Liver (tissue), 9 donors: ENCODE results near the gene NUP153. TPM values are rescaled to one million over a fixed set of nuclear protein-coding genes. Genes with fewer than 3 reads are reported as not detected.
"Not testable (repeated sequence)": the region's sequence is repeated elsewhere in the genome, so short reads cannot be mapped to it uniquely, and the experiment has no call there.

Experiments
- DNase-seq: peaks from one replicate; pipeline ENCODE4 v3.0.0-alpha.2; 2017; ENCODE audit warnings: low spot score
- H3K27ac ChIP-seq, 2 donors: one replicate each; pipeline ENCODE4 v1.7.0; 2013; ENCODE audit warnings: inconsistent platforms in 2 of 2, low read length in 2 of 2, control low read depth in 1 of 2, low read depth in 1 of 2, mild to moderate bottlenecking in 1 of 2
- H3K27me3 ChIP-seq, 4 donors: one replicate each; pipeline versions ENCODE4 v1.6.1 to v1.7.0; 2013; ENCODE audit warnings: low read length in 3 of 4, inconsistent platforms in 1 of 4, mild to moderate bottlenecking in 1 of 4, moderate library complexity in 1 of 4; ENCODE audit not compliant: control insufficient read depth in 4 of 4, insufficient read depth in 4 of 4
- H3K36me3 ChIP-seq, 4 donors: one replicate each; pipeline versions ENCODE4 v1.6.1 to v1.7.0; 2013; ENCODE audit warnings: low read length in 3 of 4, mild to moderate bottlenecking in 3 of 4, low read depth in 1 of 4, moderate library complexity in 1 of 4; ENCODE audit not compliant: control insufficient read depth in 4 of 4, insufficient read depth in 3 of 4
- H3K4me1 ChIP-seq, 4 donors: one replicate each; pipeline versions ENCODE4 v1.6.1 to v1.7.0; 2013; ENCODE audit warnings: low read length in 3 of 4, mild to moderate bottlenecking in 3 of 4, moderate library complexity in 1 of 4; ENCODE audit not compliant: control insufficient read depth in 4 of 4, insufficient read depth in 4 of 4
- H3K4me3 ChIP-seq, 3 donors: one replicate each; pipeline versions ENCODE4 v1.6.1 to v1.7.0; 2013; ENCODE audit warnings: low read length in 3 of 3, control low read depth in 1 of 3, low read depth in 1 of 3, mild to moderate bottlenecking in 1 of 3
- H3K9ac ChIP-seq, 2 donors: one replicate each; pipeline ENCODE4 v1.7.0; 2013; ENCODE audit warnings: low read length in 2 of 2, mild to moderate bottlenecking in 2 of 2, moderate library complexity in 2 of 2, control low read depth in 1 of 2, low read depth in 1 of 2
- H3K9me3 ChIP-seq, 4 donors: one replicate each; pipeline versions ENCODE4 v1.6.1 to v1.7.0; 2013; ENCODE audit warnings: low read length in 3 of 4; ENCODE audit not compliant: control insufficient read depth in 4 of 4
- EGR1 ChIP-seq, 2 donors: IDR thresholded peaks; 2 replicates each; pipeline ENCODE4 v1.6.1; 2016 to 2018; ENCODE audit warnings: antibody characterized with exemption in 2 of 2, low read depth in 2 of 2
- FOXA1 ChIP-seq: IDR thresholded peaks from 2 replicates; pipeline ENCODE4 v1.6.1; 2016; ENCODE audit warnings: antibody characterized with exemption
- FOXA2 ChIP-seq: IDR thresholded peaks from 2 replicates; pipeline ENCODE4 v1.6.1; 2016; ENCODE audit warnings: antibody characterized with exemption
- GABPA ChIP-seq, 2 donors: IDR thresholded peaks in 1 of 2; conservative IDR thresholded peaks in 1 of 2; 2 replicates each; pipeline ENCODE4 v1.6.1; 2016; ENCODE audit warnings: antibody characterized with exemption in 2 of 2, mild to moderate bottlenecking in 1 of 2, moderate library complexity in 1 of 2
- HNF4A ChIP-seq, 2 donors: conservative IDR thresholded peaks; 2 replicates each; pipeline ENCODE4 v1.6.1; 2016; ENCODE audit warnings: antibody characterized with exemption in 2 of 2, mild to moderate bottlenecking in 2 of 2
- HNF4G ChIP-seq: IDR thresholded peaks from 2 replicates; pipeline ENCODE4 v1.6.1; 2016; ENCODE audit warnings: antibody characterized with exemption
- JUND ChIP-seq, 2 donors: IDR thresholded peaks; 2 replicates each; pipeline ENCODE4 v1.6.1; 2016; ENCODE audit warnings: antibody characterized with exemption in 2 of 2
- NR2F2 ChIP-seq: IDR thresholded peaks from 2 replicates; pipeline ENCODE4 v1.6.1; 2016; ENCODE audit warnings: antibody characterized with exemption
- RAD21 ChIP-seq, 2 donors: IDR thresholded peaks; 2 replicates each; pipeline ENCODE4 v1.6.1; 2016; ENCODE audit warnings: antibody characterized with exemption in 2 of 2, mild to moderate bottlenecking in 2 of 2
- RXRA ChIP-seq, 2 donors: IDR thresholded peaks; 2 replicates each; pipeline ENCODE4 v1.6.1; 2017 to 2018; ENCODE audit warnings: antibody characterized with exemption in 2 of 2, mild to moderate bottlenecking in 1 of 2
- SP1 ChIP-seq: IDR thresholded peaks from 2 replicates; pipeline ENCODE4 v1.6.1; 2018; ENCODE audit warnings: antibody characterized with exemption, mild to moderate bottlenecking
- TAF1 ChIP-seq: conservative IDR thresholded peaks from 2 replicates; pipeline ENCODE4 v1.6.1; 2016; ENCODE audit warnings: antibody characterized with exemption, mild to moderate bottlenecking
- YY1 ChIP-seq: IDR thresholded peaks from 2 replicates; pipeline ENCODE4 v1.6.1; 2016; ENCODE audit warnings: antibody characterized with exemption, mild to moderate bottlenecking
- WGBS: extraction: QIAGEN DNeasy Blood & Tissue Kit; methylation state at CpG from one replicate; pipeline ENCODE4 v1.1.7; 2013; 5-methylcytosine and 5-hydroxymethylcytosine counted together
- polyA plus RNA-seq, 2 donors: library from polyadenylated mRNA; stranded (reverse) in 1 of 2; unstranded in 1 of 2; fragments of 200-250 nt in 1 of 2; fragments of >200 nt in 1 of 2; fragmentation: Nextera tagmentation in 1 of 2; extraction: Ambion mirVana in 1 of 2; gene quantifications; one replicate each; pipeline versions ENCODE4 v1.2.1 to v1.2.3, GENCODE V29; 2013 to 2015
- total RNA-seq, 2 donors: library from RNA; depleted of rRNA; stranded (reverse); fragments of >200 nt; gene quantifications; one replicate each; pipeline ENCODE4 v1.2.3, GENCODE V29; 2014
- TF ChIP-seq, protein P1 (sequence below): IDR thresholded peaks from 2 replicates; pipeline ENCODE4 v1.6.1; 2016; ENCODE audit warnings: antibody characterized with exemption
- TF ChIP-seq, protein P2 (sequence below): IDR thresholded peaks from 2 replicates; pipeline ENCODE4 v1.6.1; 2016; ENCODE audit warnings: antibody characterized with exemption, mild to moderate bottlenecking
- TF ChIP-seq, protein P3 (sequence below): IDR thresholded peaks from 2 replicates; pipeline ENCODE4 v1.6.1; 2016; ENCODE audit warnings: antibody characterized with exemption
- TF ChIP-seq, protein P4 (sequence below): fragments of 150-350 bp; IDR thresholded peaks from 2 replicates; pipeline ENCODE4 v1.5.1; 2017; ENCODE audit warnings: improper control_type of control experiment, low read depth, low read length; ENCODE audit not compliant: missing input control
- TF ChIP-seq, protein P5 (sequence below): IDR thresholded peaks from 2 replicates; pipeline ENCODE4 v1.6.1; 2016; ENCODE audit warnings: antibody characterized with exemption
- donor health status: healthy.
- donor health status: healthy.
- donor health status: healthy.
- donor health status: healthy.
- donor health status: healthy.

Gene NUP153
- total and polyA plus RNA-seq, 4 donors: 5.1 to 42.4 (median 14.4) TPM

DNA sequence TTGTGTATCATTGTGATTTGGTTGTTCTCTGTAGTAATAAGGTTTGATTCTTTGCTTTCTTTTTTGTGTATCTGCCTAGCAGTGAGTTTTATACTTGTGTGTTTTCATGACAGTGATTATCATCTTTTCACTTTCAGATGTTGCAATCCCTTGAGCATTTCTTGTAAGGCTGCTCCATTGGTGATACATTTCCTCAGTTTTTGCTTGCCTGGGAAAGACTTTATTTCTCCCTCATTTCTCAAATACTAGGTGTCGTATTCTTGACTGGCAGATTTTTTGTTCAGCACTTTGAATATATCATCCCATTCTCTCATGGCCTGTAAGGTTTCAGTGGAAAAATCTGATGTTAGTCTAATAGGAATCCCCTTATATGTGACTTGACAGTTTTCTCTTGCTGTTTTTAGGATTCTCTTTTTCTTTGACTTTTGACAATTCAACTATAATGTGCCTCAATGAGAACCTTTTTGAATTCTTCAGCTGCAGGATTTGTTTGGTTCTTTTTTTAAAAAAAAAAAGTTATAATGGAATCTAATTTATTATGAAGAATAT is 31.1 kb upstream of the NUP153 start:
- no peak for TF ChIP-seq GABPA (IDR thresholded peaks at IDR 0.05 in 1 of 2, conservative IDR thresholded peaks at IDR 0.05 in 1 of 2)
- no peak for TF ChIP-seq SP1
- TF ChIP-seq YY1: no peak
- TF ChIP-seq FOXA1: no peak
- TF ChIP-seq EGR1 (IDR thresholded peaks at IDR 0.05; ENCODE audit: low read depth in 2 of 2): no peak
- no peak for TF ChIP-seq HNF4G
- no peak for TF ChIP-seq JUND (IDR thresholded peaks at IDR 0.05)
- TF ChIP-seq, protein P1, sequence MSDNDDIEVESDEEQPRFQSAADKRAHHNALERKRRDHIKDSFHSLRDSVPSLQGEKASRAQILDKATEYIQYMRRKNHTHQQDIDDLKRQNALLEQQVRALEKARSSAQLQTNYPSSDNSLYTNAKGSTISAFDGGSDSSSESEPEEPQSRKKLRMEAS: no peak
- TF ChIP-seq, protein P2, sequence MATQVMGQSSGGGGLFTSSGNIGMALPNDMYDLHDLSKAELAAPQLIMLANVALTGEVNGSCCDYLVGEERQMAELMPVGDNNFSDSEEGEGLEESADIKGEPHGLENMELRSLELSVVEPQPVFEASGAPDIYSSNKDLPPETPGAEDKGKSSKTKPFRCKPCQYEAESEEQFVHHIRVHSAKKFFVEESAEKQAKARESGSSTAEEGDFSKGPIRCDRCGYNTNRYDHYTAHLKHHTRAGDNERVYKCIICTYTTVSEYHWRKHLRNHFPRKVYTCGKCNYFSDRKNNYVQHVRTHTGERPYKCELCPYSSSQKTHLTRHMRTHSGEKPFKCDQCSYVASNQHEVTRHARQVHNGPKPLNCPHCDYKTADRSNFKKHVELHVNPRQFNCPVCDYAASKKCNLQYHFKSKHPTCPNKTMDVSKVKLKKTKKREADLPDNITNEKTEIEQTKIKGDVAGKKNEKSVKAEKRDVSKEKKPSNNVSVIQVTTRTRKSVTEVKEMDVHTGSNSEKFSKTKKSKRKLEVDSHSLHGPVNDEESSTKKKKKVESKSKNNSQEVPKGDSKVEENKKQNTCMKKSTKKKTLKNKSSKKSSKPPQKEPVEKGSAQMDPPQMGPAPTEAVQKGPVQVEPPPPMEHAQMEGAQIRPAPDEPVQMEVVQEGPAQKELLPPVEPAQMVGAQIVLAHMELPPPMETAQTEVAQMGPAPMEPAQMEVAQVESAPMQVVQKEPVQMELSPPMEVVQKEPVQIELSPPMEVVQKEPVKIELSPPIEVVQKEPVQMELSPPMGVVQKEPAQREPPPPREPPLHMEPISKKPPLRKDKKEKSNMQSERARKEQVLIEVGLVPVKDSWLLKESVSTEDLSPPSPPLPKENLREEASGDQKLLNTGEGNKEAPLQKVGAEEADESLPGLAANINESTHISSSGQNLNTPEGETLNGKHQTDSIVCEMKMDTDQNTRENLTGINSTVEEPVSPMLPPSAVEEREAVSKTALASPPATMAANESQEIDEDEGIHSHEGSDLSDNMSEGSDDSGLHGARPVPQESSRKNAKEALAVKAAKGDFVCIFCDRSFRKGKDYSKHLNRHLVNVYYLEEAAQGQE: no peak
- TF ChIP-seq, protein P3, sequence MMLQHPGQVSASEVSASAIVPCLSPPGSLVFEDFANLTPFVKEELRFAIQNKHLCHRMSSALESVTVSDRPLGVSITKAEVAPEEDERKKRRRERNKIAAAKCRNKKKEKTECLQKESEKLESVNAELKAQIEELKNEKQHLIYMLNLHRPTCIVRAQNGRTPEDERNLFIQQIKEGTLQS: no peak
- TF ChIP-seq HNF4A (conservative IDR thresholded peaks at IDR 0.05): no peak
- TF ChIP-seq RAD21 (IDR thresholded peaks at IDR 0.05): no peak
- TF ChIP-seq, protein P4, sequence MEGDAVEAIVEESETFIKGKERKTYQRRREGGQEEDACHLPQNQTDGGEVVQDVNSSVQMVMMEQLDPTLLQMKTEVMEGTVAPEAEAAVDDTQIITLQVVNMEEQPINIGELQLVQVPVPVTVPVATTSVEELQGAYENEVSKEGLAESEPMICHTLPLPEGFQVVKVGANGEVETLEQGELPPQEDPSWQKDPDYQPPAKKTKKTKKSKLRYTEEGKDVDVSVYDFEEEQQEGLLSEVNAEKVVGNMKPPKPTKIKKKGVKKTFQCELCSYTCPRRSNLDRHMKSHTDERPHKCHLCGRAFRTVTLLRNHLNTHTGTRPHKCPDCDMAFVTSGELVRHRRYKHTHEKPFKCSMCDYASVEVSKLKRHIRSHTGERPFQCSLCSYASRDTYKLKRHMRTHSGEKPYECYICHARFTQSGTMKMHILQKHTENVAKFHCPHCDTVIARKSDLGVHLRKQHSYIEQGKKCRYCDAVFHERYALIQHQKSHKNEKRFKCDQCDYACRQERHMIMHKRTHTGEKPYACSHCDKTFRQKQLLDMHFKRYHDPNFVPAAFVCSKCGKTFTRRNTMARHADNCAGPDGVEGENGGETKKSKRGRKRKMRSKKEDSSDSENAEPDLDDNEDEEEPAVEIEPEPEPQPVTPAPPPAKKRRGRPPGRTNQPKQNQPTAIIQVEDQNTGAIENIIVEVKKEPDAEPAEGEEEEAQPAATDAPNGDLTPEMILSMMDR: no peak
- no peak for TF ChIP-seq RXRA (IDR thresholded peaks at IDR 0.05)
- TF ChIP-seq FOXA2: no peak
- TF ChIP-seq TAF1: no peak
- TF ChIP-seq NR2F2: no peak
- TF ChIP-seq, protein P5, sequence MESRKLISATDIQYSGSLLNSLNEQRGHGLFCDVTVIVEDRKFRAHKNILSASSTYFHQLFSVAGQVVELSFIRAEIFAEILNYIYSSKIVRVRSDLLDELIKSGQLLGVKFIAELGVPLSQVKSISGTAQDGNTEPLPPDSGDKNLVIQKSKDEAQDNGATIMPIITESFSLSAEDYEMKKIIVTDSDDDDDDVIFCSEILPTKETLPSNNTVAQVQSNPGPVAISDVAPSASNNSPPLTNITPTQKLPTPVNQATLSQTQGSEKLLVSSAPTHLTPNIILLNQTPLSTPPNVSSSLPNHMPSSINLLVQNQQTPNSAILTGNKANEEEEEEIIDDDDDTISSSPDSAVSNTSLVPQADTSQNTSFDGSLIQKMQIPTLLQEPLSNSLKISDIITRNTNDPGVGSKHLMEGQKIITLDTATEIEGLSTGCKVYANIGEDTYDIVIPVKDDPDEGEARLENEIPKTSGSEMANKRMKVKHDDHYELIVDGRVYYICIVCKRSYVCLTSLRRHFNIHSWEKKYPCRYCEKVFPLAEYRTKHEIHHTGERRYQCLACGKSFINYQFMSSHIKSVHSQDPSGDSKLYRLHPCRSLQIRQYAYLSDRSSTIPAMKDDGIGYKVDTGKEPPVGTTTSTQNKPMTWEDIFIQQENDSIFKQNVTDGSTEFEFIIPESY: no peak
- Histone ChIP-seq H3K9me3 (peaks cover 0 to 10% (median 3%) of the 10 kb centered on the region in 4 donors), H3K9ac (no peak overlapping the region), H3K4me3 (no peak overlapping the region), H3K4me1 (no peaks in the 10 kb centered on the region), H3K27me3 (no peaks in the 10 kb centered on the region), H3K27ac (no peak overlapping the region), H3K36me3 (no peaks in the 10 kb centered on the region)
- 96% methylated on average over 1 of the region's 1 CpG for WGBS
- DNase-seq: no peak

DNA sequence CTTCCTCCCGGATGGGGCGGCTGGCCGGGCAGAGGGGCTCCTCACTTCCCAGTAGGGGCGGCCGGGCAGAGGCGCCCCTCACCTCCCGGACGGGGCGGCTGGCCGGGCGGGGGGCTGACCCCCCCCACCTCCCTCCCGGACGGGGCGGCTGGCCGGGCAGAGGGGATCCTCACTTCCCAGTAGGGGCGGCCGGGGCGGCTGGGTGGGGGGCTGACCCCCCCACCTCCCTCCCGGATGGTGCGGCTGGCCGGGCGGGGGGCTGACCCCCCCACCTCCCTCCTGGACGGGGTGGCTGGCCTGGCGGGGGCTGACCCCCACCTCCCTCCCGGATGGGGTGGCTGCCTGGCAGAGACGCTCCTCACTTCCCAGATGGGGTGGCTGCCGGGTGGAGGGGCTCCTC is 28.6 kb upstream of the NUP153 start:
- not testable (repeated sequence) for H3K27ac ChIP-seq, H3K4me1 ChIP-seq, H3K4me3 ChIP-seq, H3K36me3 ChIP-seq, H3K27me3 ChIP-seq, H3K9ac ChIP-seq, H3K9me3 ChIP-seq, DNase-seq
- WGBS: 96% methylated on average over 19 of the region's 27 CpGs
